ENCODE results near the gene TJP2.

TJP2 gene

GRCh38 chr9:69188975-69189374 lies 14.9 kb downstream of the TJP2 start:
- in situ Hi-C loops (cut with HindIII; ENCODE audit: low sequenced_read_pairs), result loop anchor here (5.0 kb wide), 1 partner anchor 147 kb away; no protein-coding TSS in a partner anchor

- in situ Hi-C loops (cut with HindIII; ENCODE audit: low sequenced_read_pairs), result no loop called here
Measured at GRCh38 chr9:69190086-69190862, 16.2 kb downstream of the TJP2 start.

- in situ Hi-C loops (cut with HindIII; ENCODE audit: low sequenced_read_pairs), result no loop called here
Measured at GRCh38 chr9:69190863-69191181, 16.7 kb downstream of the TJP2 start.

GRCh38 chr9:69191231-69191630 lies 17.2 kb downstream of the TJP2 start:
- in situ Hi-C loops (cut with HindIII; ENCODE audit: low sequenced_read_pairs), result no loop called here

- in situ Hi-C loops (cut with HindIII; ENCODE audit: low sequenced_read_pairs), result no loop called here
Measured at GRCh38 chr9:69192214-69192613, 18.1 kb downstream of the TJP2 start.

GRCh38 chr9:69193685-69194032 lies 19.6 kb downstream of the TJP2 start:
- in situ Hi-C loops (cut with HindIII; ENCODE audit: low sequenced_read_pairs), result no loop called here

GRCh38 chr9:69194702-69195418 lies 20.8 kb downstream of the TJP2 start:
- in situ Hi-C loops (cut with HindIII; ENCODE audit: low sequenced_read_pairs), result no loop called here

- in situ Hi-C loops (cut with HindIII; ENCODE audit: low sequenced_read_pairs), result no loop called here
Measured at GRCh38 chr9:69195668-69196067, 21.6 kb downstream of the TJP2 start.

GRCh38 chr9:69197687-69198086 lies 23.6 kb downstream of the TJP2 start:
- in situ Hi-C loops (cut with HindIII; ENCODE audit: low sequenced_read_pairs), result no loop called here

- in situ Hi-C loops (cut with HindIII; ENCODE audit: low sequenced_read_pairs), result no loop called here
Measured at GRCh38 chr9:69198521-69199220, 24.6 kb downstream of the TJP2 start.

- in situ Hi-C loops (cut with HindIII; ENCODE audit: low sequenced_read_pairs), result loop anchor here (5.0 kb wide), 1 partner anchor 42 kb away; no protein-coding TSS in a partner anchor
Measured at GRCh38 chr9:69199769-69200470, 25.8 kb downstream of the TJP2 start.

GRCh38 chr9:69202556-69202955 lies 28.5 kb downstream of the TJP2 start:
- in situ Hi-C loops (cut with HindIII; ENCODE audit: low sequenced_read_pairs), result loop anchor here (5.0 kb wide), 1 partner anchor 40 kb away; no protein-coding TSS in a partner anchor

- in situ Hi-C loops (cut with HindIII; ENCODE audit: low sequenced_read_pairs), result loop anchor here (5.0 kb wide), 1 partner anchor 38 kb away; no protein-coding TSS in a partner anchor
Measured at GRCh38 chr9:69204326-69204725, 30.2 kb downstream of the TJP2 start.

- in situ Hi-C loops (cut with HindIII; ENCODE audit: low sequenced_read_pairs), result loop anchor here (5.0 kb wide), 1 partner anchor 37 kb away; no protein-coding TSS in a partner anchor
Measured at GRCh38 chr9:69204849-69205248, 30.8 kb downstream of the TJP2 start.

- in situ Hi-C loops (cut with HindIII; ENCODE audit: low sequenced_read_pairs), result no loop called here
Measured at GRCh38 chr9:69206047-69206446, 32.0 kb downstream of the TJP2 start.

- in situ Hi-C loops (cut with HindIII; ENCODE audit: low sequenced_read_pairs), result no loop called here
Measured at GRCh38 chr9:69207503-69207902, 33.4 kb downstream of the TJP2 start.

GRCh38 chr9:69211424-69212036 lies 37.5 kb downstream of the TJP2 start:
- in situ Hi-C loops (cut with HindIII; ENCODE audit: low sequenced_read_pairs), result no loop called here

GRCh38 chr9:69213647-69214046 lies 39.6 kb downstream of the TJP2 start:
- in situ Hi-C loops (cut with HindIII; ENCODE audit: low sequenced_read_pairs), result no loop called here

GRCh38 chr9:69214939-69215338 lies 40.9 kb downstream of the TJP2 start:
- in situ Hi-C loops (cut with HindIII; ENCODE audit: low sequenced_read_pairs), result no loop called here

GRCh38 chr9:69215774-69216485 lies 41.9 kb downstream of the TJP2 start:
- in situ Hi-C loops (cut with HindIII; ENCODE audit: low sequenced_read_pairs), result no loop called here
